GM23248 (cell line): ENCODE results near the gene SEMA5A.

Source experiments
- EZH2 ChIP-seq: fragments of 200-600 bp; sonication (generic); IDR thresholded peaks from 2 replicates; pipeline ENCODE4 v1.6.1; 2018; ENCODE audit warnings: antibody characterized with exemption, mild to moderate bottlenecking; ENCODE audit not compliant: insufficient read depth, poor library complexity, severe bottlenecking
- EZH2phosphoT487 ChIP-seq: fragments of 200-600 bp; sonication (generic); IDR thresholded peaks from 2 replicates; pipeline ENCODE4 v1.6.1; 2018; ENCODE audit warnings: antibody characterized with exemption, moderate library complexity, mild to moderate bottlenecking, low read depth; ENCODE audit not compliant: insufficient read depth

DNA sequence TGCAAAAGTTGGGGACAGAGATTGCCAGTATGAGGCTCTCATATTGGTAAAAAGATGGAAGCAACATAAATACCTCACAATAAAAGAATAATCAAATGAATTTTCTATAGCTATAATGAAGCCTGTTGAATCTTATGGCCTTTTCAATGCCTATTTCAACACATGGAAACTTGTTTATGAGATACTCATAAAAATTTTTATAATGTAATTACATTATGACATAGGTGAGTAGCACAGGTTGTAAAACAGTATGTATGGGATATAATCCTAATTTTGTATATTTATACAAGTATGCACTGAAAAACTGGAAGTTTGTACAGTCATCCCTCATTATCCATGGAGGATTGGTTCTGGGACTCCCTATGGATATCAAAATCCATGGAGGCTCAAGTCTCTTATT, 21.2 kb upstream of the SEMA5A start:
- TF ChIP-seq EZH2phosphoT487 (no peak), EZH2 (no peak)
